Endothelial cell (in vitro differentiated cells): ENCODE results near the gene SPATS2L. TPM values are rescaled to one million over a fixed set of nuclear protein-coding genes. Genes with fewer than 3 reads are reported as not detected.

ENCODE experiments used
- DNase-seq: peaks from one replicate; pipeline ENCODE4 v3.0.0; 2021; ENCODE audit warnings: low spot score
- H3K27ac Mint-ChIP-seq: one replicate; pipeline ENCODE4 v1.8.0; 2021; ENCODE audit warnings: mixed read lengths, inconsistent platforms; ENCODE audit not compliant: unreplicated experiment
- H3K27me3 Mint-ChIP-seq: one replicate; pipeline ENCODE4 v1.8.0; 2021; ENCODE audit warnings: mild to moderate bottlenecking, moderate library complexity, mixed read lengths, inconsistent platforms; ENCODE audit not compliant: unreplicated experiment
- H3K36me3 Mint-ChIP-seq: one replicate; pipeline ENCODE4 v1.8.0; 2021; ENCODE audit warnings: mild to moderate bottlenecking, low read depth, mixed read lengths, inconsistent platforms; ENCODE audit not compliant: unreplicated experiment
- H3K4me1 Mint-ChIP-seq: one replicate; pipeline ENCODE4 v1.8.0; 2021; ENCODE audit warnings: mild to moderate bottlenecking, mixed read lengths, inconsistent platforms; ENCODE audit not compliant: unreplicated experiment
- H3K4me3 Mint-ChIP-seq: one replicate; pipeline ENCODE4 v1.8.0; 2021; ENCODE audit warnings: mild to moderate bottlenecking, mixed read lengths, inconsistent platforms; ENCODE audit not compliant: unreplicated experiment
- H3K9me3 Mint-ChIP-seq: one replicate; pipeline ENCODE4 v1.8.0; 2021; ENCODE audit warnings: mixed read lengths, inconsistent platforms; ENCODE audit not compliant: unreplicated experiment
- CTCF ChIP-seq: fragments of 200-600 bp; sonication (generic); IDR thresholded peaks from one replicate; pipeline ENCODE4 v1.5.0; 2021; ENCODE audit warnings: antibody characterized with exemption; ENCODE audit not compliant: unreplicated experiment
- total RNA-seq: library from RNA; stranded (reverse); fragmentation: NEBNext Ultra II Directional; extraction: Animal tissue kit (Norgen Biotek cat#: 25700); gene quantifications from one replicate; pipeline ENCODE4 v1.2.1, GENCODE V29; 2021; ENCODE audit not compliant: unreplicated experiment

Gene SPATS2L
- total RNA-seq, 1 donor from 2014 or later = 72.9 TPM

GRCh38 chr2:200352636-200353035, 46.1 kb downstream of the SPATS2L start:
- Mint-ChIP-seq H3K4me1 (peaks cover 9% of the 10 kb centered on the region), H3K9me3 (no peaks in the 10 kb centered on the region), H3K4me3 (no peak overlapping the region), H3K36me3 (peaks cover 4% of the 10 kb centered on the region), H3K27ac (no peak overlapping the region), H3K27me3 (no peaks in the 10 kb centered on the region)
- DNase-seq = no peak
- TF ChIP-seq CTCF = no peak

GRCh38 chr2:200353120-200353519, 46.6 kb downstream of the SPATS2L start:
- DNase-seq = no peak
- Mint-ChIP-seq H3K4me3 (no peak overlapping the region), H3K27me3 (no peaks in the 10 kb centered on the region), H3K27ac (no peak overlapping the region), H3K36me3 (peaks cover 4% of the 10 kb centered on the region), H3K9me3 (no peaks in the 10 kb centered on the region), H3K4me1 (peaks cover 9% of the 10 kb centered on the region)
- TF ChIP-seq CTCF = no peak

- H3K27ac Mint-ChIP-seq = no peak overlapping the region
- H3K27me3 Mint-ChIP-seq = no peaks in the 10 kb centered on the region
- H3K9me3 Mint-ChIP-seq = no peaks in the 10 kb centered on the region
- H3K4me1 Mint-ChIP-seq = peaks cover 9% of the 10 kb centered on the region
- no peak overlapping the region for H3K4me3 Mint-ChIP-seq
- DNase-seq = no peak
- TF ChIP-seq CTCF = no peak
- H3K36me3 Mint-ChIP-seq = peaks cover 4% of the 10 kb centered on the region
Observed at GRCh38 chr2:200353874-200354273, 47.4 kb downstream of the SPATS2L start.

GRCh38 chr2:200354833-200355751, 48.6 kb downstream of the SPATS2L start:
- H3K4me1 Mint-ChIP-seq = peaks cover 11% of the 10 kb centered on the region
- no peak overlapping the region for H3K4me3 Mint-ChIP-seq
- no peak for TF ChIP-seq CTCF
- peaks cover 4% of the 10 kb centered on the region for H3K36me3 Mint-ChIP-seq
- no peaks in the 10 kb centered on the region for H3K9me3 Mint-ChIP-seq
- no peaks in the 10 kb centered on the region for H3K27me3 Mint-ChIP-seq
- peak overlapping the region; percentile 67 for H3K27ac Mint-ChIP-seq
- no peak for DNase-seq

GRCh38 chr2:200356321-200356720, 49.8 kb downstream of the SPATS2L start:
- no peak overlapping the region for H3K27ac Mint-ChIP-seq
- peaks cover 4% of the 10 kb centered on the region for H3K36me3 Mint-ChIP-seq
- no peak for TF ChIP-seq CTCF

More at GRCh38 chr2:200356321-200356720, 49.8 kb downstream of the SPATS2L start:
- no peak for DNase-seq
- peaks cover 10% of the 10 kb centered on the region for H3K4me1 Mint-ChIP-seq
- no peaks in the 10 kb centered on the region for H3K27me3 Mint-ChIP-seq
- H3K9me3 Mint-ChIP-seq = no peaks in the 10 kb centered on the region
- no peak overlapping the region for H3K4me3 Mint-ChIP-seq
